ENCODE results near the gene MYO5B. TPM values are rescaled to one million over a fixed set of nuclear protein-coding genes. Genes with fewer than 3 reads are reported as not detected.

The MYO5B gene
- total RNA-seq, 1 donor from 2014 or later: 6.7 TPM

- no peaks in the 10 kb centered on the region for H3K36me3 Mint-ChIP-seq
- Histone ChIP-seq H3K4me3 (no peak overlapping the region), H3K79me2 (ENCODE audit: low read depth) (no peaks in the 10 kb centered on the region), H4K20me1 (ENCODE audit: low read depth) (no peaks in the 10 kb centered on the region), H3F3A (ENCODE audit: low read depth) (no peaks in the 10 kb centered on the region), H3K4me2 (no peak overlapping the region), H3K9me3 (ENCODE audit: low read depth) (no peaks in the 10 kb centered on the region), H3K36me3 (no peaks in the 10 kb centered on the region), H3K9ac (no peak overlapping the region), H3K4me1 (peaks cover 5% of the 10 kb centered on the region), H3K27me3 (peaks cover 52% of the 10 kb centered on the region), H3K27ac (no peak overlapping the region), H2AFZ (replicated peaks) (no peak overlapping the region)
- DNase-seq (ENCODE audit: low spot score): no peak
- TF ChIP-seq EZH2phosphoT487 (IDR thresholded peaks at IDR 0.05) (no peak), CTCF (IDR thresholded peaks at IDR 0.05) (no peak), EZH2 (IDR thresholded peaks at IDR 0.05) (no peak)
- H3K9me3 Mint-ChIP-seq: peaks cover 5% of the 10 kb centered on the region
- H3K4me3 Mint-ChIP-seq: no peak overlapping the region
- peaks cover 12% of the 10 kb centered on the region for H3K4me1 Mint-ChIP-seq
- peaks cover 20% of the 10 kb centered on the region for H3K27me3 Mint-ChIP-seq (ENCODE audit: insufficient read depth, low read depth)
- no peak overlapping the region for H3K27ac Mint-ChIP-seq
These were observed 5.0 kb upstream of the MYO5B start for GRCh38 chr18:50199921-50200320.

GRCh38 chr18:50199346-50199855 lies 4.5 kb upstream of the MYO5B start:
- Histone ChIP-seq H3K4me3 (no peak overlapping the region), H3K27ac (no peak overlapping the region), H3K36me3 (no peaks in the 10 kb centered on the region), H4K20me1 (ENCODE audit: low read depth) (no peaks in the 10 kb centered on the region), H2AFZ (replicated peaks) (no peak overlapping the region), H3K4me2 (no peak overlapping the region), H3K27me3 (peaks cover 56% of the 10 kb centered on the region), H3K9ac (no peak overlapping the region), H3K4me1 (peaks cover 5% of the 10 kb centered on the region), H3K79me2 (ENCODE audit: low read depth) (no peaks in the 10 kb centered on the region), H3F3A (ENCODE audit: low read depth) (no peaks in the 10 kb centered on the region), H3K9me3 (ENCODE audit: low read depth) (no peaks in the 10 kb centered on the region)
- peaks cover 5% of the 10 kb centered on the region for H3K9me3 Mint-ChIP-seq
- H3K27ac Mint-ChIP-seq: no peak overlapping the region
- no peaks in the 10 kb centered on the region for H3K36me3 Mint-ChIP-seq
- peaks cover 20% of the 10 kb centered on the region for H3K27me3 Mint-ChIP-seq (ENCODE audit: insufficient read depth, low read depth)
- no peak overlapping the region for H3K4me3 Mint-ChIP-seq
- no peak for TF ChIP-seq EZH2 (IDR thresholded peaks at IDR 0.05)
- no peak for TF ChIP-seq EZH2phosphoT487 (IDR thresholded peaks at IDR 0.05)
- no peak for TF ChIP-seq CTCF (IDR thresholded peaks at IDR 0.05)
- peaks cover 12% of the 10 kb centered on the region for H3K4me1 Mint-ChIP-seq
- DNase-seq (ENCODE audit: low spot score): no peak

GRCh38 chr18:50196261-50196660 lies 1.3 kb upstream of the MYO5B start:
- no peaks in the 10 kb centered on the region for H3K36me3 Mint-ChIP-seq
- Histone ChIP-seq H3K36me3 (no peaks in the 10 kb centered on the region), H3K4me1 (peaks cover 14% of the 10 kb centered on the region), H3K4me3 (no peak overlapping the region), H3K9me3 (ENCODE audit: low read depth) (no peaks in the 10 kb centered on the region), H3K27ac (no peak overlapping the region), H4K20me1 (ENCODE audit: low read depth) (peaks cover 23% of the 10 kb centered on the region), H3F3A (ENCODE audit: low read depth) (no peaks in the 10 kb centered on the region), H2AFZ (replicated peaks) (no peak overlapping the region), H3K79me2 (ENCODE audit: low read depth) (no peaks in the 10 kb centered on the region), H3K4me2 (no peak overlapping the region), H3K27me3 (peaks cover 70% of the 10 kb centered on the region), H3K9ac (no peak overlapping the region)
- peaks cover 5% of the 10 kb centered on the region for H3K9me3 Mint-ChIP-seq
- peaks cover 9% of the 10 kb centered on the region for H3K4me1 Mint-ChIP-seq
- TF ChIP-seq EZH2phosphoT487 (IDR thresholded peaks at IDR 0.05): no peak
- no peak for TF ChIP-seq CTCF (IDR thresholded peaks at IDR 0.05)
- no peak for TF ChIP-seq EZH2 (IDR thresholded peaks at IDR 0.05)
- H3K4me3 Mint-ChIP-seq: peak overlapping the region; percentile 79
- H3K27me3 Mint-ChIP-seq (ENCODE audit: insufficient read depth, low read depth): peaks cover 37% of the 10 kb centered on the region
- DNase-seq (ENCODE audit: low spot score): no peak
- no peak overlapping the region for H3K27ac Mint-ChIP-seq
